ENCODE data around the gene OLFML2B. TPM values are rescaled to one million over a fixed set of nuclear protein-coding genes. Genes with fewer than 3 reads are reported as not detected.

The OLFML2B gene
- total RNA-seq (ENCODE audit: low replicate concordance): 0.53 and 16.8 TPM in 2 replicates

DNA sequence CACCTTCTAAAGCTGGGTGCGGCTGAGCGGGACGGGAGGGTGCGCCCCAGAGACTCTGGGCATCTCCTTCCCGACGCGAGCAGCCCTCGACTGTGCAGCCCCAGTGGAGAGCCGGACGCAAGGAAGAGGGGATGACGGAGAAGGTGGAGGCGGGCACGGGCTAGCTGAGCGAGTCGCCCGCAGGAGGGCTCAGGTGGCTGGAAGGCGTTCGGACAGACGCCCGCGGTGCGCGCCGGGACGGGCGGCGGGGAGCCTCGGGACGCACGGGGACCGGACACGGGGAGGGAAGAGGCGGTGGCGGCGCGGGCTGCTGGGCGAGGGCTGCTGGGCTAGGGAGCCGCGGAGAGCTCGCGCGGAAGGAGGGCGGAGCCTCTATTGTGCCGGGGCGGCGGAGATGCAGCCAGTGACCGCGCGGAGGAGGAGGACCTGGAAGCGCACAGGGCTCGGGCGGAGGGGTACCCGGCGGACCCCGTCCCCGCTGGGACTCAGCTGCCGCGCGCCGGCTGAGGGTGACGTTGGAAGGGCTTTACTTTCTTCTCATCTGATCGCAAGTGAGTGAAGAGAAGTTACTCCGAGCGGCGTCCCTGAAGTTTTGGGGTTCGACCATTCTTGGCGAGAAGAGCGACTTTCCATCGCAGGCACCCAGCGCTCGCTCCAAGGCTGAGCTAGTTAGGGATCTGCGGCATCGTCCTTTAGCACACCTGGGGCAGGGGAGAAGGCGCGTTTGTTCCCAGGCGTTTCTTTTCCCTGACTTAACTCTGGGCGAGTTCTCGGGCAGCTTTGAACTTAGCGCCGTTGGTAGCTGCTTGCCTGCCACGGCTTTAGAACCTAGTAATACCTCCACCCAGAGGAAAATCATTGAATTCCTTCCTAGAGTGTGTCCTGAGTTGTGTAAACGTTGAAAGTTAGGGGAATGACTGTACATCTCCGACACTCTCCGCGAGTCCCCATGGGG is at the start of gene OLFML2B:
TSS of gene OLFML2B (minus strand) at position 323 of the 955 bp plus-strand sequence. CDS start 439 bp downstream, outside the sequence.

DNA sequence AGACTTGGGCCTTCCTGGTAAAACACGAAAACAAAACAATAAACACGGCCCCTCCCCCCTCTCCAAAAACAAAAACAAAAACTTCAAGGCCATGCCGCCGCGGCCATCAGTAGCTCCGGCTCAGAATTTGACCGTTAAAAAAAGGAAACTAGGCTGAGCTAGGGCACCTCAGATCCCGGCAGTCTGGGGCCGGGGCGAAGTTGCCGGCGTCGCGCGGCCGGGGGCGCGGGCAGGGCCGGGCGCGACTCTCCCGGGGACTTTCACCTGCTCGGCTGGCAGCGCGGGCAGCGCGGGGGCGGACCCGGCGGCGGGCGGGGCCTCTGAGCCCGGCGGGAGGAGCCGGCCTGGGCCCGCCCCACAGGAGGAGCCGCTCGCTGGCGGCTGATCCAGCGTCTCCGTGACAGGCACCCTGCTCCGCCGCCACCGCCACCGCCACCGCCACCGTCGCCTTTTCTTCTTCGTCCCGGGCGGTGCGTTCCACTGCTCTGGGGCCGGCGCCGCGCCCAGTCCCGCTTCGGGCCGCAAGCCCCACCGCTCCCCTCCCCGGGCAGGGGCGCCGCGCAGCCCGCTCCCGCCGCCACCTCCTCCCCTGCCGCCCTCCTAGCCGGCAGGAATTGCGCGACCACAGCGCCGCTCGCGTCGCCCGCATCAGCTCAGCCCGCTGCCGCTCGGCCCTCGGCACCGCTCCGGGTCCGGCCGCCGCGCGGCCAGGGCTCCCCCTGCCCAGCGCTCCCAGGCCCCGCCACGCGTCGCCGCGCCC is 45.8 kb upstream of the OLFML2B start, which contains the start of gene NOS1AP:
TSS of gene NOS1AP (plus strand) at position 358 of the 760 bp plus-strand sequence. CDS start 487 bp downstream, outside the sequence.

Other genes starting within 250 kb of the OLFML2B start
- gene NOS1AP, start 45.8 kb upstream of the OLFML2B start, total RNA-seq (ENCODE audit: low replicate concordance): 0.08 TPM in 1 of 2 replicates, not detected in the other

All from smooth muscle cell of the coronary artery (primary cell).